DND-41 (cell line): ENCODE data around the gene TULP3.

ENCODE experiments used
- CTCF ChIP-seq: IDR thresholded peaks from 2 replicates; pipeline ENCODE4 v1.5.1; 2012; ENCODE audit warnings: borderline replicate concordance, low read length, moderate library complexity, mild to moderate bottlenecking; ENCODE audit not compliant: poor library complexity, severe bottlenecking; ENCODE audit errors: extremely low read depth
- EZH2 ChIP-seq: IDR thresholded peaks from 3 replicates; pipeline ENCODE4 v1.6.1; 2012; ENCODE audit warnings: borderline replicate concordance, low read depth, mild to moderate bottlenecking, moderate library complexity, low read length, inconsistent platforms; ENCODE audit not compliant: severe bottlenecking

GRCh38 chr12:2844786-2845185, 45.9 kb upstream of the TULP3 start:
- TF ChIP-seq CTCF, result no peak
- TF ChIP-seq EZH2, result no peak
